ENCODE results near the gene TRMT1.

The TRMT1 gene

DNA sequence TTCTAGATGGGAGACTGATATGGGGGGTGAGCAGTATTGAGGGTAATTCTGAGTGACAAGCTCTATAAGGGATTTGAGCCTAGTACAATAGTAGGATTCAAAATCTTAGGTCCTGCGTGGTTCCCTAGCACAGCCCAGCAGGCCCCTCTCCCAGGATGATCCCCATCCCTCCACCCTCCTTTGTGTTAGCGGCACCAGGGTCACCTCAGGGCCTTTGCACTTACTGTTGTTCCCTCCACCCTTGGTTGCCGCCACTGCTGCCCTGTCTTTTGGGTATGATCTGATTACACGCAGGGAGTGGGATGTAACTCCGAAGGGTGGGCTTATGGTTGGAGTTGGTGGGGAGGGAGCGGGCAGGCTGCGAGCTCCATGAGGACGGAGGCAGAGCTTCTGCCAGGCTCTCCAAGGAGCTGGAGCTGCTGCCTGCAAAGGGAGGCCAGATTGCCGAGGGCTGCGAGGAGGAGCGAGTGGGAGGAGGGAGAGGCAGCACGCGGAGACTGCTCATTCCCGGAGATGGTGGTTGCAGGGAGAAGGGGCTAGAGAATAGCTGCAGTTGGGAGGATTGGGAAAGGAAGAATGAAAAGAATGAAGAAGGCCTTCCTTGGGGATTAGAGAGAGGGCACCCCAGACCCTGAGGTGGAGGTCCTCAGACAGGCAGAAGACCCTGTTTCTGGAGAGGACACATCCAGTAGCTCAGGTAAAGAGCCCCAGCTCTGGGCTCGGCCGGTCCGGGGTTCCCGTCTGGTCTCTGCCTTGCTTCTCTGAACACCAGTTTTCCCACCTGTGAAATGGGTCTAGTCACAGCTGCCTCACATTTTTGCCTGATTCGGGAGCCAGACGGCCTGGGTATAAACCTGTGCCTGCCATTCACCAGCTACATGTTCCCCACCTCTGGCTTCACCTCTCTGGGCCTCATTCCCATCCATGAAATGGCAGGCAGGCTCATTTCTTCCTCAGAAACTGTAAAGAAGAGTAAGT, 6.7 kb upstream of the TRMT1 start:
- DNase-seq: no peak

DNA sequence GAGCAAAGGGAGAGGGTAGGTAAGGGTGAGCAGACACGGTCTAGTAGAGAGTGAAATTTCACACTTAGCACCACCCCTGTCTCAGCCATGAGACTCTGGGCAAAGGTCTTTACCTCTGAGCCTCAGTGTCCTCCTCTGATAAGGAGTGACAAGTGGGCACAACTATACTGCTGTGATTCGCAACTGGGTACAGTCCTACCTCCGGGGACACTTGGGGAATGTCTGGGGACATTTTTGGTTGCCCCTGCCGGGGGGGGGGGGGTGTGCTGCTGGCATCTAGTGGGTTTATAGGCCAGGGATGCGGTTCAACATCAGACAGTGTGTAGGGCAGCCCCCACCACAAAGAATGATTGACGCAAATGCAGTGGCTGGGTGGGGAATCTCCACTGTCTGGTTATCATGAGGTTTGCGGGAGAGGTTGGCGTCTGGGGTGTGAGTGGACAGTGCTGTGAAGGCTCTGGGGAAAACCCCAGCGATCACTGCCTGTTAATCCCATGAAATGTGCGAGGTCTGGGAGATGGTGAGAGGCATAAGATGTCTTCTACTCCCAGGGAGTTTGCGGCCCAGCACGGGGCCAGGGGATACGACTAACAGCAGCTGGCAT, 5.8 kb upstream of the TRMT1 start:
- no peak for DNase-seq

DNA sequence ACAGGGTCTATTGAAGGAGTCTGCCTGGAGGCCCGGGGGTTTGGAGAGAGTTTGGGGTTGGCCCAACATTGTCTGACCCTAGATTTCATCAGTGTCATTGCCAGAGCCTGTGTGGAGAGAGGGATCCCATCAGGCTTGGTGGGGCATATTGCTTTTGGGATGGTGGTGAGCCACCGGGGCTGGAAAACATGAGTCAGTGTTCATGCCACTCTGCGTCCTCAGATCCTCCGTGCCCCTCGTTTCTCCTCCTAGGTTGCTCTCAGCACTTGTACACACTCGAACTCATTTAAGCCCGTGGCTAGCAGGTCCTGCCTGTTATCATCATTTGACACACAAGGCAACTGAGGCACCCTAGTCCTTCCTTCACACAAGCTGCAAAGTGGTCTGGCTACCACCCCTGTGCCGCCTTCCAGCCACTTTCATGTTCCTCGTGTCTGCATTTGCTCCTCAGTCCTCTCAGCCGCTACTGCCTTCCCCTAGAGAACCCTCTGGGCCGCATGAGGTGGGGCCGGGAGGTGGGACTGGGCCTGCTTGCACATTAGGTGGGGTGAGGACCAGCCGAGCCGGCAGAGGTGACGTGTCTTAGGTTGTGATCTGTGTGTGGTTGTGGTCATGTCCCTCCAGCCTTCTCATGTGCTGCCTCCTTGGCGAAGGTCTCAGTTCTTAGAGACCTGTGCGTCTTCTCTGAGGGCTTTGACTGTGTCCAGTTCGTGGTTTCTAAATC, 5.2 kb upstream of the TRMT1 start:
- no peak for DNase-seq

- DNase-seq: no peak
Observed at GRCh38 chr19:13120817-13121216, 4.3 kb upstream of the TRMT1 start.

- DNase-seq: no peak
Observed at GRCh38 chr19:13120031-13120430, 3.5 kb upstream of the TRMT1 start.

DNA sequence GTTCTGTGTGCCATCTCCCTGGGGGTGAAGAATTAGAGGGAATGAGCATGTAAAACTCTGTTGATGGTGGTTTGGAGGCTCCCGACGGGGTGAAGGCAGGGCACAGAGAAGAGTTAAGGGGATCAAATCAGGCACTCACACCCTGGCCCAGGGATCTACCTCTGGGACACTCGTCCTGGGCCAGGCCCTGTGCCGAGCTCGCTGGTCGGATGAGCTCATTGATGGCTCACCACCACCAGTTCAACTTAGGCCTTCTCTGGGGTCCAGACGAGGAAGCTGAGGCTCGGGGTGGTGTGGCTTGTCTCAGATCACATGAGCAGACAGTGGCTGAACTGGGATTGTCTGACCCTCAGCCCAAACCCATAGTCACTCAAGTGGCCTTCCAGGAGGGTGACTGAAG, 3.1 kb upstream of the TRMT1 start:
- no peak for DNase-seq

- no peak for DNase-seq
Observed at GRCh38 chr19:13118424-13119193, 2.1 kb upstream of the TRMT1 start.

- DNase-seq: peak; percentile 88
Observed at GRCh38 chr19:13117772-13118423, 1.4 kb upstream of the TRMT1 start, which contains the start of gene NACC1. NACC1 (plus strand) TSS chr19:13118264; CDS start chr19:13135208, 16,944 bp downstream.

- DNase-seq: no peak
Observed at GRCh38 chr19:13117176-13117771, 734 bp upstream of the TRMT1 start.

DNA sequence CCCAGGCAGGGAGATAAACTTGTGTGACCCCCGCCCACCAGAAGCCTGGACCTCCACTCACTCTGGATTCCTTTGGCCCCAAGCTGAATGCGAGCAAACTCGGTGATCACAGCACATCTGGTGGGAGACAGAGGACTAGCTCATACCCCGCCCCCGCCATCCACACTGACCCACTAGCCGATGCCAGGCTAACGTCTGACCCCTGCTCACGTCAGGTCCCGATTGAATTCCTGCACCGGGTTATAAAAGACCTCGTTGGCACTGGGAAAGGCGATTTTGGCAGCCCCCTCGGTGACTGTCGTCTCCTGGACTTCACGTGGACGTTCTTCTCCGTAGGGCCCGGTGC, 631 bp downstream of the TRMT1 start:
- DNase-seq: no peak

GRCh38 chr19:13112555-13112954, 4.0 kb downstream of the TRMT1 start:
- DNase-seq: no peak

GRCh38 chr19:13110099-13110610, 6.4 kb downstream of the TRMT1 start:
- no peak for DNase-seq

DNA sequence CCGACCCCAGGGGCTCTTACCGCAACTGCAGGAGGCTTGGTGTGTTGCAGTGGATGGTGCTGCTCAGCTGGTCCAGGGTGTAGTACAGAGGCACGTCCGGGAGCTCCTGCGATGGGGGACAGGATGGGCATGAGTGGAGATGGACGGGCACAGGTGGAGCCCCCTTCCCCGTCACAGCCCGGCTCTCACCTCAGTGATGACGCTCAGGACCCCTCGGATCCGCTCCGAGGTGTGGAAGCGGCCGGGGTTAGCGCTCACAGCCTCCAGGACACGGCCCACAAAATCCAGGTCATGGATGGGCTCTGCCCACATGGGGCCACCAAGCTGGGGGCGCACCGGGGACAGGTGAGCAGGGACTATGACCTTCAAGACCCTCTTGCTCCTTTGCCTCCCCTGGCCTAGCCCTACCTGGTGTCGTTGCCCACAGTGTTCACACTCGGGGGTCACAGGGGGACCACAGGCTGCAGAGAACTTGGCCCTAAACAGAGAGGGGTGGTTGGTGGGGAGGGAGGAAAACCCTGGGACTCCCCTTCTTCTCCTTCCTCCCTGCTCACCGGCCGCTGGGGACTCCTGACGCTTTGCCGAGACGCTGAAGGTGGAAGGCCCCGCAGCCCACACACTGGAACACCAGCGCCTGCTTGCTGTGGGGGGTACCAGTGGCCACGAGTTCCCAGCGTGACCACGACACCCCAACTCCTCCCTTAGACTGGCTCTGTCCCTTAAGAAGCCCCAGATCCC, 7.0 kb downstream of the TRMT1 start:
- DNase-seq: no peak

DNA sequence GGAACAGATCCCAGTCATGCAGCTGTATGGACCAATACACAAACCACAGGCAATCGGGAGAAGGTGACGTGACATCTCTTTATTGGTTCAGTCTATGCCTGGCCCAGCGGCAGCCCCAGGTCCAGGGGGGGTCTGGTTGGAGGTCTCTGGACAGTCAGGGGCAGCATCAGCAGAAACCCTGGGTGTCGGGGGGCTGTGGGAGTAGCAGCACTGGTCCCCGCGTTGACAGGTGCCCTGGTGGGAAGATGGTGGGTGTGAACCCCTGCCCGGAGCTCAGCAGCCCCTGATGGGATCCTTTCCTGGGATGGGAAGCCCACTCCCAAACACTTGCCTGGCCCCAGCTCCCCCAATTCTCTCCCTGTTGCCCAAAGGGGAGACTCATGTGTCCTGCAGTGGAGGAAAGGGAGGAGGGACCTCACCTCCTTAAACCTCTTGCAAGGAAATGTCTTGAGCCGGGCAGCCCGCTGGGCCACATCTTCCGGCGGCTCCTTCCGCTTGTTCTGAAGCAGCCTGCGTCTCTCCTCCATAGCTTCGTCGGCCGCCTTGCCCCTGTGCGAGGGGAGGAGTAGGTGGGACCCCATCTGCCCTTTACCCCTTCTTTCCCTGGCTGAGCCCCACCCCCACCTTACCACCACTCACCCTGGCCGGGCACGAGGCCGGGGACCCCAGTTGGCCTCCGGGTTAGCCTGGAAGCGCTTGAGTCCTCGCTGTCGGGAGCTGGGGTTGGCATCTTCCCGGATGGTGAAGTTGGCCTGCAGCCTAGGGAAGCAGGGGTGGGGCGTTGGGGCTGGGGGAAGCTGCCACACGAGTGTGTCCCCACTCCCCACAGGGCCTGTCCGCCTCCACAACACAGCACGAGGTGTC, 11.5 kb downstream of the TRMT1 start:
- DNase-seq: no peak

- peak; percentile 80 for DNase-seq
Observed at GRCh38 chr19:13104360-13104847, 12.1 kb downstream of the TRMT1 start.

GRCh38 chr19:13103581-13104359, 12.8 kb downstream of the TRMT1 start:
- DNase-seq: peak; percentile 63

DNA sequence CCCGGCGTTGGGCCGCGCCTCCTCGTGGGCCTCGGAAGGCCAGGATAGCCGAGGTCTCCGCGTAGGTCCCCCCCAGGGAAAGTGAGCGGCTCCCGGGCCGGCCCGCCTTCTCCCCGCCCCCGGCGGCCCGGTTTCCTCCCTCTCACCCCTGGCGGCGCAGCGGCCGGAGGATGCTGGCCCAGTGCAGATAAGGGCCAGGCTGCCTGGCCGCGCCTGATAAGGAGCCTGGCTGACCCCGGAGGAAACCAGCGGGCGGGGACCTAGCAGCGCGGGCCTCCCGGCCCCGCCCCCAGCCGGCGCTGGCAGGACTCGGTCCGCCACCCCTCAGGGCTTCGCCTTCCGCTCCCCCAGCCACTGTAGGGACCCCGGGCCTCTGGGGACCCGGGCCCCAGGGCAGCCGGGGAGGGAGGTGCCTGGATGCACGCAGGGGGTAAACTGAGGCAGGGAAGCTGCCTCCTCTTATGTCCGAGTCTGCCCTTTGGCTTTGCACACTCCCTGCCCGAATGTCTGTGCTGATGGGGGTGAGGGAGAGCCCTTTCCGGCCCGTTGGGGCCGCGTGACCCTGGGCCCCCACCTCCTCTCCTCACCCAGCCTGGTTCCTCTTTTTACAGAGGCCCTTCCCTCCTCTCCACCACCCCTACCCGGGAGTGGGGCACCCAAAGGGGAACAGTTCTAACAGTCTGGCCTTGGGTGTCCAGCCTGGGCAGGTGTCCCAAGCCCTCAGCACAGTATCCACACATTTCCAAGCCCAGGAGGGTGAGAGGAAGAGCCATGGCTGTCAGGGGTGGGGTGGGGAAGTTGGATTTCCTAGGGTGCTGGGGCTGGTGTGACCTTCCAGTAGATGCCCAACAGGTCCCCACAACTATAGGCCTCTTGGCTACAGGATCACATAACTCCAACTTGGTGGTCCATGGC, 13.6 kb downstream of the TRMT1 start, which contains the start of gene LYL1:
TSS of gene LYL1 (minus strand) at position 193 of the 915 bp plus-strand sequence. CDS start 1,687 bp downstream, outside the sequence.
- peak; percentile 96 for DNase-seq

GRCh38 chr19:13102416-13102665, 14.2 kb downstream of the TRMT1 start:
- DNase-seq: no peak

All from MV-4-11 (cell line).